PFSK-1 (cell line): ENCODE measurements around the gene ZNF45.

Source experiments
- POLR2AphosphoS5 ChIP-seq: IDR thresholded peaks from 2 replicates; pipeline ENCODE4 v1.6.1; 2012; ENCODE audit warnings: low read depth, mild to moderate bottlenecking, control low read depth, low read length, moderate library complexity
- SIN3A ChIP-seq: IDR thresholded peaks from 2 replicates; pipeline ENCODE4 v1.6.1; 2012; ENCODE audit warnings: mild to moderate bottlenecking, low read length, moderate library complexity, borderline replicate concordance; ENCODE audit not compliant: insufficient read depth
- TF ChIP-seq, protein P1 (sequence below), 2 experiments: IDR thresholded peaks; 2 replicates each; pipeline versions ENCODE4 v1.6.1 to v1.8.0; 2011 to 2012; ENCODE audit warnings: low read depth in 2 of 2, low read length in 2 of 2, control low read depth in 1 of 2, inconsistent platforms in 1 of 2, mild to moderate bottlenecking in 1 of 2, moderate library complexity in 1 of 2; ENCODE audit not compliant: insufficient read depth in 1 of 2

DNA sequence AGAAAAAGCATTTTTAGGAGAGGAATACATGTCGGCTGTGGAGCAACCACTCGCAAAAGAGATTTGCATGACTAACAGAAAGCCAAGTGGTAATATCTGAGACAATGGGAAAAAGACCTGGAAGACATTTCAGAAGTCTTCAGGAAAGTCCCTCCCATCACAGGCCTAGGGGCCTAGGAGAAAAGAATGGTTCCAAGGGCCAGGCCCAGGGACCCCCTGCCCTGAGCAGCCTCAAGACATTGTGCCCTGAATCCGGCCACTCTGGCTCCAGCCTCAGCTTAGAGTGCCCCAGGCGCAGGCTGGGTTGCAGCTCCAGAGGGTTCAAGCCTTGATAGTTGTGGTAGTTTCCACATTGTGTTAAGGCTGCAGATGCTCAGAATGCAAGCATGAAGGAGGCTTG, 25.3 kb upstream of the ZNF45 start:
- TF ChIP-seq SIN3A (no peak), POLR2AphosphoS5 (no peak)
- TF ChIP-seq, protein P1, sequence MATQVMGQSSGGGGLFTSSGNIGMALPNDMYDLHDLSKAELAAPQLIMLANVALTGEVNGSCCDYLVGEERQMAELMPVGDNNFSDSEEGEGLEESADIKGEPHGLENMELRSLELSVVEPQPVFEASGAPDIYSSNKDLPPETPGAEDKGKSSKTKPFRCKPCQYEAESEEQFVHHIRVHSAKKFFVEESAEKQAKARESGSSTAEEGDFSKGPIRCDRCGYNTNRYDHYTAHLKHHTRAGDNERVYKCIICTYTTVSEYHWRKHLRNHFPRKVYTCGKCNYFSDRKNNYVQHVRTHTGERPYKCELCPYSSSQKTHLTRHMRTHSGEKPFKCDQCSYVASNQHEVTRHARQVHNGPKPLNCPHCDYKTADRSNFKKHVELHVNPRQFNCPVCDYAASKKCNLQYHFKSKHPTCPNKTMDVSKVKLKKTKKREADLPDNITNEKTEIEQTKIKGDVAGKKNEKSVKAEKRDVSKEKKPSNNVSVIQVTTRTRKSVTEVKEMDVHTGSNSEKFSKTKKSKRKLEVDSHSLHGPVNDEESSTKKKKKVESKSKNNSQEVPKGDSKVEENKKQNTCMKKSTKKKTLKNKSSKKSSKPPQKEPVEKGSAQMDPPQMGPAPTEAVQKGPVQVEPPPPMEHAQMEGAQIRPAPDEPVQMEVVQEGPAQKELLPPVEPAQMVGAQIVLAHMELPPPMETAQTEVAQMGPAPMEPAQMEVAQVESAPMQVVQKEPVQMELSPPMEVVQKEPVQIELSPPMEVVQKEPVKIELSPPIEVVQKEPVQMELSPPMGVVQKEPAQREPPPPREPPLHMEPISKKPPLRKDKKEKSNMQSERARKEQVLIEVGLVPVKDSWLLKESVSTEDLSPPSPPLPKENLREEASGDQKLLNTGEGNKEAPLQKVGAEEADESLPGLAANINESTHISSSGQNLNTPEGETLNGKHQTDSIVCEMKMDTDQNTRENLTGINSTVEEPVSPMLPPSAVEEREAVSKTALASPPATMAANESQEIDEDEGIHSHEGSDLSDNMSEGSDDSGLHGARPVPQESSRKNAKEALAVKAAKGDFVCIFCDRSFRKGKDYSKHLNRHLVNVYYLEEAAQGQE (IDR thresholded peaks at IDR 0.05; ENCODE audit: insufficient read depth in 1 of 2, low read depth in 2 of 2, low read length in 2 of 2) = no peak
